Activated T-helper 2 cell treated with anti-CD3 and anti-CD28 coated beads, Interferon-gamma antibody, Interleukin-2, Interleukin-4, amounts not matched to agents 10 μg/mL and 5 μg/mL and 100 μg/mL, durations not matched to agents 14 hours and 24 hours and 36 hours (primary cell): ENCODE results near the gene TNFRSF25. TPM values are rescaled to one million over a fixed set of nuclear protein-coding genes. Genes with fewer than 3 reads are reported as not detected.
A peak's percentile ranks its signal among the peaks of the same experiment; 100 is the strongest.
"Not testable (repeated sequence)": the region's sequence is repeated elsewhere in the genome, so short reads cannot be mapped to it uniquely, and the experiment has no call there.

ENCODE experiments used
- DNase-seq: peaks from one replicate; pipeline ENCODE4 v3.0.0; 2021; ENCODE audit warnings: low spot score
- H3K27ac Mint-ChIP-seq: one replicate; pipeline ENCODE4 v1.8.0; 2021; ENCODE audit warnings: mixed read lengths
- H3K27me3 Mint-ChIP-seq: one replicate; pipeline ENCODE4 v1.8.0; 2021; ENCODE audit warnings: low read depth, mixed read lengths
- H3K36me3 Mint-ChIP-seq: one replicate; pipeline ENCODE4 v1.8.0; 2021; ENCODE audit warnings: low read depth, mixed read lengths
- H3K4me1 Mint-ChIP-seq: one replicate; pipeline ENCODE4 v1.8.0; 2021; ENCODE audit warnings: low read depth, mixed read lengths
- H3K4me3 Mint-ChIP-seq: one replicate; pipeline ENCODE4 v1.8.0; 2021; ENCODE audit warnings: low read depth, mild to moderate bottlenecking, moderate library complexity, mixed read lengths
- H3K9me3 Mint-ChIP-seq: one replicate; pipeline ENCODE4 v1.8.0; 2021; ENCODE audit warnings: mixed read lengths
- intact Hi-C: fragments of 100-400 bp; cut with micrococcal nuclease; formaldehyde crosslinking; loops from one replicate; pipeline ENCODE4 v1.15.1; 2023
- total RNA-seq: library from RNA; stranded (reverse); gene quantifications from 2 replicates; pipeline ENCODE4 v1.2.3, GENCODE V29; 2022

Gene TNFRSF25
- total RNA-seq, 1 donor from 2014 or later: 89.7 TPM

GRCh38 chr1:6446665-6447015, 19.3 kb downstream of the TNFRSF25 start:
- peaks cover 37% of the 10 kb centered on the region for H3K27me3 Mint-ChIP-seq

GRCh38 chr1:6445929-6446328, 20.0 kb downstream of the TNFRSF25 start:
- H3K4me3 Mint-ChIP-seq, intact Hi-C loops, H3K27ac Mint-ChIP-seq, H3K4me1 Mint-ChIP-seq, DNase-seq, H3K36me3 Mint-ChIP-seq, H3K9me3 Mint-ChIP-seq: not testable (repeated sequence)
- H3K27me3 Mint-ChIP-seq: peaks cover 41% of the 10 kb centered on the region

More at GRCh38 chr1:6446665-6447015, 19.3 kb downstream of the TNFRSF25 start:
- no peaks in the 10 kb centered on the region for H3K36me3 Mint-ChIP-seq
- no peak overlapping the region for H3K4me3 Mint-ChIP-seq
- intact Hi-C loops: no loop called here
- peaks cover 9% of the 10 kb centered on the region for H3K4me1 Mint-ChIP-seq
- H3K27ac Mint-ChIP-seq: no peak overlapping the region
- H3K9me3 Mint-ChIP-seq: no peaks in the 10 kb centered on the region
- DNase-seq: no peak

- H3K4me1 Mint-ChIP-seq: peaks cover 9% of the 10 kb centered on the region
- H3K27me3 Mint-ChIP-seq: peaks cover 34% of the 10 kb centered on the region
- DNase-seq: no peak
- intact Hi-C loops: no loop called here
- no peaks in the 10 kb centered on the region for H3K36me3 Mint-ChIP-seq
- H3K27ac Mint-ChIP-seq: no peak overlapping the region
- H3K4me3 Mint-ChIP-seq: no peak overlapping the region
- H3K9me3 Mint-ChIP-seq: no peaks in the 10 kb centered on the region
Observed at GRCh38 chr1:6445062-6445763, 20.8 kb downstream of the TNFRSF25 start.

GRCh38 chr1:6444377-6444776, 21.6 kb downstream of the TNFRSF25 start:
- H3K4me3 Mint-ChIP-seq: no peak overlapping the region
- H3K4me1 Mint-ChIP-seq: peaks cover 8% of the 10 kb centered on the region
- peaks cover 30% of the 10 kb centered on the region for H3K27me3 Mint-ChIP-seq
- no peaks in the 10 kb centered on the region for H3K9me3 Mint-ChIP-seq
- H3K36me3 Mint-ChIP-seq: no peaks in the 10 kb centered on the region
- intact Hi-C loops: no loop called here
- no peak overlapping the region for H3K27ac Mint-ChIP-seq
- no peak for DNase-seq

- no peak overlapping the region for H3K27ac Mint-ChIP-seq
- no peaks in the 10 kb centered on the region for H3K9me3 Mint-ChIP-seq
- no peak overlapping the region for H3K4me3 Mint-ChIP-seq
- H3K27me3 Mint-ChIP-seq: peaks cover 29% of the 10 kb centered on the region
- H3K36me3 Mint-ChIP-seq: no peaks in the 10 kb centered on the region
- intact Hi-C loops: no loop called here
- peaks cover 5% of the 10 kb centered on the region for H3K4me1 Mint-ChIP-seq
- DNase-seq: no peak
Observed at GRCh38 chr1:6443339-6444115, 22.4 kb downstream of the TNFRSF25 start.

GRCh38 chr1:6441586-6441985, 24.4 kb downstream of the TNFRSF25 start:
- Mint-ChIP-seq H3K27ac (no peak overlapping the region), H3K9me3 (no peaks in the 10 kb centered on the region), H3K27me3 (peaks cover 35% of the 10 kb centered on the region), H3K4me3 (no peak overlapping the region), H3K36me3 (no peaks in the 10 kb centered on the region), H3K4me1 (peaks cover 3% of the 10 kb centered on the region)
- DNase-seq: no peak
- intact Hi-C loops: no loop called here

GRCh38 chr1:6440198-6441126, 25.5 kb downstream of the TNFRSF25 start:
- DNase-seq: peak; percentile 71
- H3K4me3 Mint-ChIP-seq: no peak overlapping the region
- H3K27ac Mint-ChIP-seq: no peak overlapping the region

GRCh38 chr1:6438047-6438525, 27.9 kb downstream of the TNFRSF25 start:
- H3K4me1 Mint-ChIP-seq: peaks cover 3% of the 10 kb centered on the region
- H3K4me3 Mint-ChIP-seq: no peak overlapping the region

More at GRCh38 chr1:6440198-6441126, 25.5 kb downstream of the TNFRSF25 start:
- peaks cover 27% of the 10 kb centered on the region for H3K27me3 Mint-ChIP-seq
- H3K36me3 Mint-ChIP-seq: no peaks in the 10 kb centered on the region
- intact Hi-C loops: no loop called here
- H3K9me3 Mint-ChIP-seq: no peaks in the 10 kb centered on the region
- peaks cover 3% of the 10 kb centered on the region for H3K4me1 Mint-ChIP-seq

GRCh38 chr1:6437012-6437700, 28.8 kb downstream of the TNFRSF25 start:
- H3K4me3 Mint-ChIP-seq, DNase-seq, intact Hi-C loops: not testable (repeated sequence)

More at GRCh38 chr1:6438047-6438525, 27.9 kb downstream of the TNFRSF25 start:
- no peaks in the 10 kb centered on the region for H3K36me3 Mint-ChIP-seq
- H3K9me3 Mint-ChIP-seq: no peaks in the 10 kb centered on the region
- no peak overlapping the region for H3K27ac Mint-ChIP-seq
- peak; percentile 65 for DNase-seq
- peaks cover 27% of the 10 kb centered on the region for H3K27me3 Mint-ChIP-seq
- intact Hi-C loops: loop anchor here (2.0 kb wide), 1 partner anchor 191 kb away; no protein-coding TSS in a partner anchor

GRCh38 chr1:6436277-6436676, 29.7 kb downstream of the TNFRSF25 start:
- intact Hi-C loops, DNase-seq: not testable (repeated sequence)

More at GRCh38 chr1:6437012-6437700, 28.8 kb downstream of the TNFRSF25 start:
- H3K4me1 Mint-ChIP-seq, H3K27ac Mint-ChIP-seq, H3K36me3 Mint-ChIP-seq, H3K9me3 Mint-ChIP-seq: not testable (repeated sequence)
- H3K27me3 Mint-ChIP-seq: peaks cover 27% of the 10 kb centered on the region

GRCh38 chr1:6435547-6435946, 30.4 kb downstream of the TNFRSF25 start:
- no peak for DNase-seq
- intact Hi-C loops: no loop called here
- peaks cover 20% of the 10 kb centered on the region for H3K27me3 Mint-ChIP-seq
- H3K4me3 Mint-ChIP-seq: no peak overlapping the region
- peaks cover 3% of the 10 kb centered on the region for H3K4me1 Mint-ChIP-seq
- H3K9me3 Mint-ChIP-seq: no peaks in the 10 kb centered on the region
- H3K27ac Mint-ChIP-seq: no peak overlapping the region
- H3K36me3 Mint-ChIP-seq: no peaks in the 10 kb centered on the region

More at GRCh38 chr1:6436277-6436676, 29.7 kb downstream of the TNFRSF25 start:
- not testable (repeated sequence) for H3K27ac Mint-ChIP-seq, H3K4me1 Mint-ChIP-seq, H3K36me3 Mint-ChIP-seq, H3K4me3 Mint-ChIP-seq, H3K9me3 Mint-ChIP-seq
- peaks cover 22% of the 10 kb centered on the region for H3K27me3 Mint-ChIP-seq

GRCh38 chr1:6435129-6435528, 30.8 kb downstream of the TNFRSF25 start:
- intact Hi-C loops: no loop called here
- Mint-ChIP-seq H3K36me3 (no peaks in the 10 kb centered on the region), H3K9me3 (no peaks in the 10 kb centered on the region), H3K27me3 (peaks cover 20% of the 10 kb centered on the region), H3K4me3 (no peak overlapping the region), H3K27ac (no peak overlapping the region), H3K4me1 (peaks cover 3% of the 10 kb centered on the region)
- no peak for DNase-seq
